ENCODE results near the gene FOXL3. TPM values are rescaled to one million over a fixed set of nuclear protein-coding genes. Genes with fewer than 3 reads are reported as not detected.

The FOXL3 gene
- total and polyA plus RNA-seq, 4 donors, result not detected

- H3K27me3 ChIP-seq (ENCODE audit: control insufficient read depth in 4 of 4, insufficient read depth in 4 of 4, low read length in 3 of 4), result no peaks in the 10 kb centered on the region
- WGBS, result 85% methylated on average over 31 of the region's 31 CpGs
- H3K9me3 ChIP-seq (ENCODE audit: control insufficient read depth in 4 of 4, low read length in 3 of 4), result no peaks in the 10 kb centered on the region
- H3K9ac ChIP-seq (ENCODE audit: low read depth in 1 of 2, low read length in 2 of 2), result no peak overlapping the region
- no peak overlapping the region for H3K27ac ChIP-seq (ENCODE audit: low read depth in 1 of 2, low read length in 2 of 2)
- peaks cover 5 to 13% (median 8%) of the 10 kb centered on the region in 4 donors for H3K4me1 ChIP-seq (ENCODE audit: control insufficient read depth in 4 of 4, insufficient read depth in 4 of 4, low read length in 3 of 4)
- no peaks in the 10 kb centered on the region for H3K36me3 ChIP-seq (ENCODE audit: control insufficient read depth in 4 of 4, insufficient read depth in 3 of 4, low read depth in 1 of 4, low read length in 3 of 4)
- no peak overlapping the region for H3K4me3 ChIP-seq (ENCODE audit: low read depth in 1 of 3, low read length in 3 of 3)
- no peak for TF ChIP-seq FOXA2 (IDR thresholded peaks at IDR 0.05)
- no peak for TF ChIP-seq ATF3 (IDR thresholded peaks at IDR 0.05)
- TF ChIP-seq TAF1 (conservative IDR thresholded peaks at IDR 0.05), result no peak
- TF ChIP-seq JUND (IDR thresholded peaks at IDR 0.05), result no peak
- TF ChIP-seq RAD21 (IDR thresholded peaks at IDR 0.05), result no peak
- TF ChIP-seq EGR1 (IDR thresholded peaks at IDR 0.05; ENCODE audit: low read depth in 2 of 2), result no peak
- TF ChIP-seq ZBTB33 (IDR thresholded peaks at IDR 0.05), result no peak
- no peak for TF ChIP-seq CTCF (IDR thresholded peaks at IDR 0.05; ENCODE audit: low read depth, low read length, missing input control)
- TF ChIP-seq RXRA (IDR thresholded peaks at IDR 0.05), result no peak
- TF ChIP-seq GABPA (IDR thresholded peaks at IDR 0.05 in 1 of 2, conservative IDR thresholded peaks at IDR 0.05 in 1 of 2), result no peak
- TF ChIP-seq REST (IDR thresholded peaks at IDR 0.05), result no peak
- no peak for TF ChIP-seq HNF4G (IDR thresholded peaks at IDR 0.05)
- no peak for DNase-seq (ENCODE audit: low spot score)
Observed at GRCh38 chr7:340200-340937, 50.4 kb downstream of the FOXL3 start.

Other genes starting within 250 kb of the FOXL3 start
- 10 to 100 TPM; 13.4 to 31.7 TPM for gene FAM20C, start 97.6 kb upstream of the FOXL3 start, total RNA-seq
- 10 to 100 TPM; 31.3 to 40.4 TPM for gene FAM20C, start 97.6 kb upstream of the FOXL3 start, polyA plus RNA-seq
- gene PDGFA, start 229.7 kb downstream of the FOXL3 start, total RNA-seq, result 1 to 10 TPM; 2.0 to 5.1 TPM
- 1 to 10 TPM; 1.4 to 2.1 TPM for gene PDGFA, start 229.7 kb downstream of the FOXL3 start, polyA plus RNA-seq

Measured in liver (tissue), 9 donors.